Breast epithelium (tissue), 3 donors: ENCODE data around the gene THOP1.

Experiments used
- CTCF ChIP-seq, 3 donors: fragments of 450-650 bp; IDR thresholded peaks; one replicate each; pipeline ENCODE4 v1.5.1; 2016 to 2017; ENCODE audit warnings: antibody characterized with exemption in 3 of 3, mild to moderate bottlenecking in 3 of 3, moderate library complexity in 3 of 3
- POLR2A ChIP-seq: fragments of 450-650 bp; IDR thresholded peaks from one replicate; pipeline ENCODE4 v1.6.1; 2016; ENCODE audit warnings: antibody characterized with exemption, mild to moderate bottlenecking, moderate library complexity
- POLR2AphosphoS5 ChIP-seq, 3 donors: sonication (generic); formaldehyde crosslinking; IDR thresholded peaks; one replicate each; pipeline ENCODE4 v1.6.1; 2017; ENCODE audit warnings: antibody characterized with exemption in 3 of 3

- TF ChIP-seq CTCF (IDR thresholded peaks at IDR 0.05) (no peak), POLR2A (no peak), POLR2AphosphoS5 (IDR thresholded peaks at IDR 0.05) (no peak)
Observed at GRCh38 chr19:2766594-2767372, 18.5 kb upstream of the THOP1 start.
